Pulmonary artery endothelial cell (primary cell): ENCODE measurements around the gene EIF5. TPM values are rescaled to one million over a fixed set of nuclear protein-coding genes. Genes with fewer than 3 reads are reported as not detected.

Source experiments
- DNase-seq: peaks from one replicate; pipeline ENCODE4 v3.0.0-alpha.2; 2011; ENCODE audit warnings: low read depth, low spot score
- total RNA-seq: library from RNA; depleted of rRNA; stranded (reverse); fragments of >200 nt; gene quantifications from 2 replicates; pipeline ENCODE4 v1.2.3, GENCODE V29; 2014

EIF5 gene
- total RNA-seq, 1 donor from 2014 or later = 159 TPM

DNA sequence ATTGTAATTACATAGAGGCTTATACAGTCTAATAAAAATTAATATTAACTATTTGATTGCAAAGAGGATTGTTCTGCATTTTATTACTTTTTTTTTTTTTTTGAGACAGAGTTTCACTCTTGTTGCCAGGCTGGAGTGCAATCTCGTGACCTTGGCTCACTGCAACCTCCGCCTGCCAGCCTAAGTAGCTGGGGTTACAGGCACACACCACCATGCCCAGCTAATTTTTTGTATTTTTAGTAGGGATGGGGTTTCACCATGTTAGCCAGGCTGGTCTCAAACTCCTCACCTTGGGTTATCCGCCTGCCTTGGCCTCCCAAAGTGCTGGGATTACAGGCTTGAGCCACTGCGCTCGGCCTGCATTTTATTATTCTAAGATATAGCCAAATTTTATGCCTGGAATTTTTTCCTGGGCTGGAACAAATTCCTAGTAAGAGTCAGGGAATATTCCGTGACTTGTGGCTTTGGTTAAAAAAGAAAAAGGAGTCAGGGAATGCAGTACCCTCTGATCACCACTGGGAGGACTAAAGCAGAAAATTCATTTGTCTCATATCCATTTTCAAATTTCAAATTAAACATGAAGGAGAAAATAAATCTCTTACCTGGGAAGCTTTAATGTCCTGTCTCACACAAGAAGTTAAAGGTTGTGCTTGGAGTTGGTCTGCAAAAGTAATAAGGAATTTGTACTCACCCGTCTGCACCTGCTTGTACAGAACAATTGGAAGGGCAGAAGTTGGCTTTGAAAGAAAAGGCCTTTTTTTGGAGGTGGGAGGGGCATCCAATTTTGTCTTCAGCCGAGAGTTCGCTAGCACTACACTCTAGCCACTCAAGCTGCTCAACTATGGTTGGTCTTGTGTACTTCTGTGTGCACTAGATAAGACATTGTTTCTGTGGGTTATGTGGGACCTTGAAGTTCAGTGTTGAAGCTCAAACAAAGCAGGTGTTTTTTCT, 59.9 kb downstream of the EIF5 start:
- DNase-seq = no peak

Other genes with a start within 250 kb of the EIF5 start
- not detected in 2 replicates for gene EXOC3L4, start 239.5 kb upstream of the EIF5 start, total RNA-seq
- 23.2 and 25.3 TPM in 2 replicates for gene TNFAIP2, start 210.8 kb upstream of the EIF5 start, total RNA-seq
- gene MARK3, start 51.2 kb downstream of the EIF5 start, total RNA-seq = 67.9 and 80.6 TPM in 2 replicates
- 3.4 and 3.9 TPM in 2 replicates for gene CKB, start 188.6 kb downstream of the EIF5 start, total RNA-seq
- 7.9 and 9.7 TPM in 2 replicates for gene TRMT61A, start 195.0 kb downstream of the EIF5 start, total RNA-seq
- 33.8 and 38.4 TPM in 2 replicates for gene BAG5, start 228.4 kb downstream of the EIF5 start, total RNA-seq
- gene COA8, start 228.7 kb downstream of the EIF5 start, total RNA-seq = 19.3 and 29.5 TPM in 2 replicates